ENCODE results near the gene DEPDC1B.
"Not testable (repeated sequence)": the region's sequence is repeated elsewhere in the genome, so short reads cannot be mapped to it uniquely, and the experiment has no call there.

The DEPDC1B gene

GRCh38 chr5:60648175-60648574 is 51.8 kb downstream of the DEPDC1B start:
- no peak for DNase-seq (ENCODE audit: low read depth)

DNA sequence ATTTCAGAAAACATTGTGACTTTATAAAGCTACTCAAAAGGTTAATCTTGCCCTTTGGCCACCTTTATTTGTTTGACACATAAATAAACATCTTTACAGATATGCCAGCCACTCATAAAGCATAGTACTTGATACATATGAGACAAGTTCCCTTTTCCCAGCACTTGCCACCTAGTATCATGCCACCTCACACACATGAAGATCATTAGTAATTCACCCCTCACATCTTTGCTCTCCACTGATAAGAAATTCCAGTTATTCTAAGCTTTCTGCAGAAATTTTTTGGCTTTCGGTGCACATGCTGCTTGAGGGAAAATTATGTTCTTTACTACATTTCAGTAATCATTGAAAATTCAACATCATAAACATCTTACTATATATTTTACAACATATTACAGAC is 59.1 kb downstream of the DEPDC1B start:
- DNase-seq (ENCODE audit: low read depth), result no peak

- no peak for DNase-seq (ENCODE audit: low read depth)
Measured at GRCh38 chr5:60639544-60639943, 60.4 kb downstream of the DEPDC1B start.

DNA sequence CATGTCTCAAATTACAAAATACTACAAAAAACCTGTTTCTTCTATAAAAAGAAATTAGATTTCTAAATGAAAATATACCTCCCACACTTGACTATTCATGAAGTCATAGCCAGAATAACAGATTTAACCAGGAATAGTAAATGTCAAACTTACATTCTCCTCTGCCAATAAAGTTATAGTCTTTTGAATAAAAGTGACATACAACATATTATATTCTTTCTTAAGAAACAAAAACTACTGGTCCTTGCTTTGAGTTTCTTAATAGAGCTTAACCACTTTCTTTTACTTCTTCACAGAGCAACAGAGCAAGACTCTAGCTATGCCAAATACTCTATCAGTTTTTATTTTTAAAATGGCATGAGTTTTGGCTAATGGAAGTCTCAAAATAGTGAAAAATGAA is 61.7 kb downstream of the DEPDC1B start:
- no peak for DNase-seq (ENCODE audit: low read depth)

DNA sequence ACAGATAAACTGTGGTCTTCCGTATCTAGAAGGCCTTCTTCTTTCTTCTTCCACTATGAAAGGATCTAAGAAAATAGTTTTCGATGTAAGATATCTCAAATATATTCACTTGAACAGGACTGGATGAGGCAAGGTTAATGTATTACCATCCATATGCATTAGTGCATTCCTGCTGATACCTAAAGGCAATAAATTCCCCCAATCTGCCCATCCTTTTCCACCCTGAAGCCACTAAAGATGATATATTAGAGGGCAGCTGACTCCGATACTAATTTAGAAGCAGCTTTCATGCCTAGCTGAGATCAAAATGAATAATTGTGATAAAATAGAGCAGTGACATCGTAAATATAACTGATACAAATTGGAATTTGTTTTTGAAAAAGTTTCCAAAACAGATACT is 63.3 kb downstream of the DEPDC1B start:
- DNase-seq (ENCODE audit: low read depth), result no peak

- DNase-seq (ENCODE audit: low read depth), result no peak
Measured at GRCh38 chr5:60636001-60636400, 64.0 kb downstream of the DEPDC1B start.

DNA sequence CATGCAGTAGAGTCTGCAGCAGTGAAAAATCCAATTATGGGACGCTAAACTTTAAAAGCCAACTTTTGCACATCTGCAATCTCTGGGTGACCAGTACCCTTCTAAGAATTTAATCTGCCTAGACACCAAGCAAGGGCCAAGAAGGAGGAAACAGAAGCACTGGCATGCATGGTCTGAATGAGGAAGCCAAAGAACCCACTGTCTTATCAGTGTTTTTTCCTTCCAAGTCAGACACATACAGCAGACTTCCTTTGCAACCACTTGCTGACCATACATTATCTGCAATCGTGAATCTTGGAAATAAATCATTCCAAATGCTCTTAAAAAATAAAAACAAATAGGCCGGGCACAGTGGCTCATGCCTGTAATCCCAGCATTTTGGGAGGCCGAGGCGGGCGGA is 65.9 kb downstream of the DEPDC1B start:
- DNase-seq (ENCODE audit: low read depth), result no peak

DNA sequence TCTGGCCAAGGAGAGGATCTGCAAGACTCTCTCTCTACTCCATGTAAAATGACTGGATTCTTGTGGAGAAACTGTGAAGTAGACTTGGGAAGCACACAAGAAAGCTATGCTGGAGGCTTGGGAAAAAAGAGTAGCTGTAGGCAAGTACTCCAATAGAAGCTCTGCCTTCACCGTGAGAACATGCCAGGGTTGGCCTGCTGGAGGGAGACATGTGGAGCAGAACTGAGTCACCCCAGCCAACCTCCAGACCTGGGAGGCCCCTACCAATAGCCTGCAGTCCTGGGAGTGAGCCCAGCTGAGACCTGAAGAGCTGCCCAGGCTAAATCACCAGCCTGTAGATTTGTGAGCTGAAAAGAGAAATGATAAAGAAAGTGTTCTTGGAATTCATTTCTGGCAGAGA is 66.6 kb downstream of the DEPDC1B start:
- DNase-seq (ENCODE audit: low read depth), result peak; percentile 41

GRCh38 chr5:60632153-60632552 is 67.8 kb downstream of the DEPDC1B start:
- DNase-seq (ENCODE audit: low read depth), result no peak

DNA sequence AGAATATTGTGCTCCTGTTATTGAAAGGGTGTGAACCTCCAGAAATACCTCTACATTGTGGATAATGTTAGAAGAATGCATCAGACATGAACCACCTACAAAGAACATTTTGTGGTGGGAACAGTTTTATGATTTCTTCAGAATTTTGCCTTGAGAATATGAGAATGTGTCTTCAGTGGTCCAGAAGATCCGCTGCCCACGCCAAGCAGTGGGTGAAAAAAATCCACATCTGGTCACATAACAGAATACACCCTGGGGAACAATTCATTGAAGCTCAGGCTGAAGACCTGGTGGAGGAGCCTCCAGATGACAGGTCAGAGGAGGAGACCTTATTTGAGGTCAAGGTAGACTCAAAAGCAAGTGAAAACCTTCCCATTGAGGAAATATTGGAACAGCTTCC is 69.1 kb downstream of the DEPDC1B start:
- no peak for DNase-seq (ENCODE audit: low read depth)

DNA sequence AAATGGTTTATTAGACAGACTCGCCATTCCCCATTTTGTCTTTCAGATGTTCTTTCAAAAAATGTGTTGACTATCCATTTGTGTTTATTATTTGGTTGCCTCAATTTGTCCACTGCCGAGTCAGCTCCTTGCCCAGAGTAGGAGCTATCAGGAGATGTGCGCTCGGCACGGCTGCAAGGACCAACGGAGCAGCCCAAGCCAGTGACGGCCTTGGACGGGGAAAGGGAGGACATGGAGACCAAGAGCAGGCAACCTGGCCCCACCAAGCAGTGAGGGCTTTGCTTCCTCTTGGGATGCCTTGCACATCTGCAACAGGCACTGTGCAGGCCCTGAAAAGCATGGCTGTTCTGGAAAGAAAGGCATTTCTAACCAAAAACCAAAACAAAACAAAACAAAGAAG is 69.8 kb downstream of the DEPDC1B start:
- DNase-seq (ENCODE audit: low read depth), result no peak

DNA sequence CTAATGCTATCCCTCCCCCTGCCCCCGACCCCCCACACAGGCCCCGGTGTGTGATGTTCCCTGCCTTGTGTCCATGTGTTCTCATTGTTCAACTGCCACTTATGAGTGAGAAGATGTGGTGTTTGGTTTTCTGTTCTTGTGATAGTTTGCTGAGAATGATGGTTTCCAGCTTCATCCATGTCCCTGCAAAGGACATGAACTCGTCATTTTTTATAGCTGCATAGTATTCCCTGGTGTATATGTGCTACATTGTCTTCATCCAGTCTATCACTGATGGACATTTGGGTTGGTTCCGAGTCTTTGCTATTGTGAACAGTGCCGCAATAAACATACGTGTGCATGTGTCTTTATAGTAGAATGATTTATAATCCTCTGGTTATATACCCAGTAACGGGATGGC is 75.1 kb downstream of the DEPDC1B start:
- DNase-seq (ENCODE audit: low read depth), result not testable (repeated sequence)

- not testable (repeated sequence) for DNase-seq (ENCODE audit: low read depth)
Measured at GRCh38 chr5:60620752-60621151, 79.2 kb downstream of the DEPDC1B start.

DNA sequence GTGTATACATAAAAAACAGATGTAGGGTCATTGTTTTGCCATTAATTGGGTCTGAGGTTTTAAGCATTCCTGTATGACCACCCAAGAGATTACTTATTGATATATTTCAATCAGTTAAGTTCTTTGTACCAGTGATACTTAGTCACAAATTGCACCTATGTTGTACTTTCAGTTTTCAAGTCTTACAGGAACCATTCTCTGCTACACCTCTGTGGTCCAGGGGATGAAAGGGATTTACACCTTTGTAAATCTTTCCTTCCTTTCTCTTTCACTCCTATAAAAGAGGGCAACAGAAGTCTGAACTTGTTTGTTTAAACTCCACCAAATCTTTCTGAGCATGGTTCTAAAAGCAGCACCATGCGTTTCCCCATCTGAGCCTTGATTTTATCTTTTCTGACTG is 86.1 kb downstream of the DEPDC1B start:
- no peak for DNase-seq (ENCODE audit: low read depth)

GRCh38 chr5:60611099-60611740 is 88.7 kb downstream of the DEPDC1B start:
- no peak for DNase-seq (ENCODE audit: low read depth)

DNA sequence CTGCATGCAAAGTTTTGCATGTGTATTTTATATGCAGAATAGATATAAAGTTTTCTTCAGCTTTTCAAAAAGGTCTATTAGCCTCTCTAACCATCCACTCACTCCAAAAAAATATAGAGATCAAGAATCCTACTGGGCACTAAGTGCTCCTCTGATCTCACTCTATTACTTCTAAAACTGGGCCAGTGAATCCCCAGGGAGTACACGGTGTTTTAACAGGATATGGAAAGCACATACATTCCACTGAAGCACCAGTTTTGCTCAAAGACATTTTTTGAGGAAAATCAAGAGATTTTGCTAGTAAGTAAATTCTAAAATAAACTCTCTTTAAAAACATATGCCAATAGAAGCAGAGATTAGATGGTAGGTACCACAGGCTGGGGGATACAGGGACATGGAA is 95.2 kb downstream of the DEPDC1B start:
- no peak for DNase-seq (ENCODE audit: low read depth)

- DNase-seq (ENCODE audit: low read depth), result no peak
Measured at GRCh38 chr5:60598424-60598823, 101.5 kb downstream of the DEPDC1B start.

- no peak for DNase-seq (ENCODE audit: low read depth)
Measured at GRCh38 chr5:60597572-60598320, 102.2 kb downstream of the DEPDC1B start.

- DNase-seq (ENCODE audit: low read depth), result no peak
Measured at GRCh38 chr5:60594715-60595477, 105.1 kb downstream of the DEPDC1B start.

DNA sequence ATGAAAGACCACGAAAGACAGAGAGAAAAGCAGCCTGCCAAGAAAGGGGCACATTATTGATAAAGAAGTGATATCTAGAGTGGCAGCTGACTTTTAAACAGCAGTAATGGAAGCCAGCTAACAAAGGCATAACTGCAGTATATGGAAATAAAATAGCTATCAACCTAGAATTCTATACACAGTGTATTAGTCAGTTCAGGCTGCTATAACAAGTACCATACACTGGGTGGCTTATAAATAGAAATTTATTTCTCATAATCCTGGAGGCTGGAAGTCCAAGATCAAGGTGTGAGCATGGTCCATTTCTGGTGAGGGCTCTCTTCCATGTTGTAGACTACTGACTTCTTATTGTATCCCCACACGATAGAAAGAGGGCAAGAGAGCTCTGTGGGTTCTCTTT is 109.8 kb downstream of the DEPDC1B start:
- DNase-seq (ENCODE audit: low read depth), result no peak

DNA sequence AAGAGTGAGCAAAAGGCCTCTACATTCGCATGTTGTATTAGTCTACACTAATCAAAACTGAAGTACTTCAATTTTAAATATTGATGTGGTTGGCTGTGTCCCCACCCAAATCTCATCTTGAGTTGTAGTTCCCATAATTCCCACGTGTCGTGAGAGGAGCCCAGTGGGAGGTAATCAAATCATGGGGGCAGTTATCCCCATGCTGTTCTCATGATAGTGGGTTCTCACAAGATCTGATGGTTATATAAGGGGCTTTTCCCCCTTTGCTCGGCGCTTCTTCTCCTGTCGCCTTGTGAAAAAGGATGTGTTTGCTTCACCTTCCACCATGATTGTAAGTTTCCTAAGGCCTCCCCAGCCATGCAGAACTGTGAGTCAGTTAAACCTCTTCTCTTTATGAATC is 112.7 kb downstream of the DEPDC1B start:
- not testable (repeated sequence) for DNase-seq (ENCODE audit: low read depth)

- no peak for DNase-seq (ENCODE audit: low read depth)
Measured at GRCh38 chr5:60586307-60586901, 113.6 kb downstream of the DEPDC1B start.

DNA sequence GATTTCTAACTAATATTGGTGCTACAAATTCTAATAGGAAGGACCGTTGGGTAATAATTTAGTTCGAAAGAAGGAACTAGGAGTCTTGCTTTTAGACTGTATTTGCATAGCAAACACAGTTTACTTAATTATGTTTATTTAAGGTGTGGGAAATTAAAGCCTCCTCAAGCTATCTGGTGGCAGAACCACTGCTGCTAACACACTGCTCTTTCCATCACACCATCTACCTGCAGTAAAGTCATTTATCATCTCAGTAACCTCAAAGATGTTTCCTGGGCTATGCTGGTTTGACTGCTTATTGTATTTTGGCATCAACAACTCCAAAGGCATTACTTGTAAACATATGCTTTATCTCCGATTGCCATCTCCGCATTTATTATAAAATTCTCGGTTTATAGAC is 114.3 kb downstream of the DEPDC1B start:
- DNase-seq (ENCODE audit: low read depth), result no peak
